HEK293 (cell line): ENCODE data around the gene MAP3K9.

Experiments
- CTCF ChIA-PET: fragments of 350-600 bp; formaldehyde crosslinking; extraction: SDS; loops from one replicate; lab custom pipeline; 2021; ENCODE audit warnings: antibody characterized with exemption; lab: Yijun Ruan, JAX
- POLR2A ChIA-PET: fragments of 300-600 bp; formaldehyde crosslinking; extraction: SDS; loops from one replicate; lab custom pipeline; 2020; ENCODE audit warnings: antibody characterized with exemption, inconsistent platforms; lab: Yijun Ruan, JAX
- H3K27ac ChIP-seq: fragments of 200-500 bp; sonication (Bioruptor generic); 2 replicates; pipeline ENCODE4 v1.5.1; 2014; ENCODE audit warnings: low read depth, low read length, control low read depth, inconsistent platforms; ENCODE audit errors: extremely low read depth
- H3K36me3 ChIP-seq, 2 experiments: fragments of 200-500 bp in 1 of 2; sonication (Bioruptor generic) in 1 of 2; 1 replicate in 1 of 2; 2 replicates in 1 of 2; pipeline ENCODE4 v1.5.1; 2014 to 2017; ENCODE audit warnings: inconsistent platforms in 2 of 2, low read length in 2 of 2; ENCODE audit not compliant: control insufficient read depth in 2 of 2, insufficient read depth in 1 of 2
- H3K4me1 ChIP-seq: fragments of 200-500 bp; sonication (Bioruptor generic); 2 replicates; pipeline ENCODE4 v1.5.1; 2014; ENCODE audit warnings: mild to moderate bottlenecking, low read length, inconsistent platforms; ENCODE audit not compliant: control insufficient read depth, insufficient read depth
- H3K4me3 ChIP-seq: 2 replicates; pipeline ENCODE4 v1.5.1; 2011; ENCODE audit warnings: low read depth, mild to moderate bottlenecking, control low read depth, low read length, moderate library complexity
- H3K9me3 ChIP-seq: fragments of 200-500 bp; sonication (Bioruptor generic); 2 replicates; pipeline ENCODE4 v1.5.1; 2014; ENCODE audit warnings: low read depth, low read length, inconsistent platforms; ENCODE audit not compliant: control insufficient read depth, insufficient read depth
- HOXA7 ChIP-seq: sonication (generic); formaldehyde crosslinking; IDR thresholded peaks from 2 replicates; pipeline ENCODE4 v1.8.1; 2022; ENCODE audit warnings: missing genetic modification reagents, borderline replicate concordance
- INSM2 ChIP-seq: fragments of 450-650 bp; formaldehyde crosslinking; IDR thresholded peaks from 2 replicates; pipeline ENCODE4 v1.5.1; 2016; ENCODE audit warnings: missing biosample characterization, missing genetic modification characterization
- ZBTB17 ChIP-seq: fragments of 450-650 bp; formaldehyde crosslinking; IDR thresholded peaks from 2 replicates; pipeline ENCODE4 v1.5.1; 2016; ENCODE audit warnings: missing biosample characterization, missing genetic modification characterization
- ZNF169 ChIP-seq: fragments of 450-650 bp; formaldehyde crosslinking; IDR thresholded peaks from 2 replicates; pipeline ENCODE4 v1.5.1; 2016; ENCODE audit warnings: missing biosample characterization, missing genetic modification characterization
- ZNF184 ChIP-seq: fragments of 450-650 bp; IDR thresholded peaks from 2 replicates; pipeline ENCODE4 v1.5.1; 2018; ENCODE audit warnings: missing biosample characterization, mild to moderate bottlenecking, missing genetic modification characterization
- ZNF19 ChIP-seq: fragments of 450-650 bp; formaldehyde crosslinking; IDR thresholded peaks from 2 replicates; pipeline ENCODE4; 2016; ENCODE audit warnings: missing biosample characterization, missing genetic modification characterization, low read depth
- ZNF24 ChIP-seq: fragments of 450-650 bp; formaldehyde crosslinking; IDR thresholded peaks from 2 replicates; pipeline ENCODE4 v1.5.1; 2016; ENCODE audit warnings: missing biosample characterization, missing genetic modification characterization
- ZNF341 ChIP-seq: fragments of 450-650 bp; formaldehyde crosslinking; IDR thresholded peaks from 2 replicates; pipeline ENCODE4; 2016; ENCODE audit warnings: low read depth, missing biosample characterization, missing genetic modification characterization
- ZNF350 ChIP-seq: fragments of 450-650 bp; formaldehyde crosslinking; IDR thresholded peaks from 2 replicates; pipeline ENCODE4 v1.5.0; 2017; ENCODE audit warnings: missing biosample characterization, mild to moderate bottlenecking, missing genetic modification characterization
- ZNF416 ChIP-seq: fragments of 450-650 bp; formaldehyde crosslinking; IDR thresholded peaks from 2 replicates; pipeline ENCODE4 v1.5.1; 2016; ENCODE audit warnings: missing biosample characterization, missing genetic modification characterization
- ZNF423 ChIP-seq: fragments of 450-650 bp; formaldehyde crosslinking; IDR thresholded peaks from 2 replicates; pipeline ENCODE4 v1.5.1; 2016; ENCODE audit warnings: missing biosample characterization, missing genetic modification characterization
- ZNF513 ChIP-seq: fragments of 450-650 bp; IDR thresholded peaks from 2 replicates; pipeline ENCODE4 v1.5.1; 2018; ENCODE audit warnings: missing biosample characterization, missing genetic modification characterization
- ZNF660 ChIP-seq: fragments of 450-650 bp; IDR thresholded peaks from 2 replicates; pipeline ENCODE4 v1.5.1; 2018; ENCODE audit warnings: missing biosample characterization, mild to moderate bottlenecking, missing genetic modification characterization
- ZNF677 ChIP-seq: fragments of 450-650 bp; IDR thresholded peaks from 2 replicates; pipeline ENCODE4 v1.5.0; 2018; ENCODE audit warnings: missing biosample characterization, mild to moderate bottlenecking, missing genetic modification characterization, moderate library complexity
- ZNF701 ChIP-seq: fragments of 450-650 bp; formaldehyde crosslinking; IDR thresholded peaks from 2 replicates; pipeline ENCODE4 v1.5.1; 2016; ENCODE audit warnings: missing biosample characterization, missing genetic modification characterization
- ZNF776 ChIP-seq: fragments of 450-650 bp; formaldehyde crosslinking; IDR thresholded peaks from 2 replicates; pipeline ENCODE4 v1.5.0; 2017; ENCODE audit warnings: missing biosample characterization, missing genetic modification characterization, borderline replicate concordance
- ZNF830 ChIP-seq: fragments of 450-650 bp; IDR thresholded peaks from 2 replicates; pipeline ENCODE4 v1.5.0; 2018; ENCODE audit warnings: missing biosample characterization, missing genetic modification characterization, low read depth, mild to moderate bottlenecking, moderate library complexity
- TF ChIP-seq, protein P1 (sequence below): fragments of 450-650 bp; formaldehyde crosslinking; IDR thresholded peaks from 2 replicates; pipeline ENCODE4 v1.5.1; 2016; ENCODE audit warnings: missing biosample characterization, missing genetic modification characterization
- TF ChIP-seq, protein P2 (sequence below): fragments of 450-650 bp; formaldehyde crosslinking; IDR thresholded peaks from 2 replicates; pipeline ENCODE4 v1.5.1; 2017; ENCODE audit warnings: missing biosample characterization, missing genetic modification characterization
- TF ChIP-seq, protein P3 (sequence below): fragments of 450-650 bp; formaldehyde crosslinking; conservative IDR thresholded peaks from 2 replicates; pipeline ENCODE4 v1.5.1; 2016; ENCODE audit warnings: low read depth, missing biosample characterization, missing genetic modification characterization
- TF ChIP-seq, protein P4 (sequence below): fragments of 450-650 bp; formaldehyde crosslinking; IDR thresholded peaks from 2 replicates; pipeline ENCODE4 v1.5.1; 2017; ENCODE audit warnings: missing biosample characterization, missing genetic modification characterization

The MAP3K9 gene

GRCh38 chr14:70713511-70713916, 95.8 kb downstream of the MAP3K9 start (continued):
- TF ChIP-seq ZNF24 (no peak), ZNF341 (no peak), ZNF776 (tag by site-specific recombination) (no peak), ZNF19 (no peak), ZNF416 (no peak), ZNF350 (tag by site-specific recombination) (no peak), ZNF513 (tag by site-specific recombination) (no peak)
- TF ChIP-seq, protein P1, sequence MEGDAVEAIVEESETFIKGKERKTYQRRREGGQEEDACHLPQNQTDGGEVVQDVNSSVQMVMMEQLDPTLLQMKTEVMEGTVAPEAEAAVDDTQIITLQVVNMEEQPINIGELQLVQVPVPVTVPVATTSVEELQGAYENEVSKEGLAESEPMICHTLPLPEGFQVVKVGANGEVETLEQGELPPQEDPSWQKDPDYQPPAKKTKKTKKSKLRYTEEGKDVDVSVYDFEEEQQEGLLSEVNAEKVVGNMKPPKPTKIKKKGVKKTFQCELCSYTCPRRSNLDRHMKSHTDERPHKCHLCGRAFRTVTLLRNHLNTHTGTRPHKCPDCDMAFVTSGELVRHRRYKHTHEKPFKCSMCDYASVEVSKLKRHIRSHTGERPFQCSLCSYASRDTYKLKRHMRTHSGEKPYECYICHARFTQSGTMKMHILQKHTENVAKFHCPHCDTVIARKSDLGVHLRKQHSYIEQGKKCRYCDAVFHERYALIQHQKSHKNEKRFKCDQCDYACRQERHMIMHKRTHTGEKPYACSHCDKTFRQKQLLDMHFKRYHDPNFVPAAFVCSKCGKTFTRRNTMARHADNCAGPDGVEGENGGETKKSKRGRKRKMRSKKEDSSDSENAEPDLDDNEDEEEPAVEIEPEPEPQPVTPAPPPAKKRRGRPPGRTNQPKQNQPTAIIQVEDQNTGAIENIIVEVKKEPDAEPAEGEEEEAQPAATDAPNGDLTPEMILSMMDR (tag by site-specific recombination) = no peak
- TF ChIP-seq, all 188 proteins: peak for 0

DNA sequence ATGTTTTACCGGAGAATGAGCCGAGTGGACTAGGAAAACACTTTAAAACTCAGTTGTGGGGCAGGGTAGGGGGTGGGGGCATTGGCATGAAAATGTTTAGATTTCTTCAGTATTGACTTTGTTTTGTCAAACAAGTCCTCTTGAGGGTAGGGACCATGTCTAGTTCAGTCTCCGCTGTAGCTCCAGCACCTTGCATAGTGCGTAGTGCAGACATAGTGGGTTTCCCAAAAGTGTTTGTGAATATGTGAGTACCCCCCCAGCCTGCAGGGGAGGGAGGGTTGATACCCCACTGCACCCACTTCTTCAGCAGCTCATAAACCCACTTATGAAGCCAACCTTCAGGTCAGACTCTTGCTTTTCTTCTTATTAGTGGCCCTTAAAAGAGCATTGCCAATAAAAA, 96.2 kb downstream of the MAP3K9 start:
- H3K9me3 ChIP-seq = no peaks in the 10 kb centered on the region
- ChIA-PET CTCF (interaction anchor here (0.5 to 3.2 kb wide), 16 partner anchors 10 to 534 kb away, joined by 3 to 29 read pairs (median 4); no protein-coding TSS in a partner anchor), POLR2A (no interaction called here)
- 0 out of 2 replicates have a peak, but pooled peaks cover 2% of the 10 kb centered on the region for H3K4me1 ChIP-seq
- H3K27ac ChIP-seq = no peak overlapping the region
- TF ChIP-seq ZNF830 (no peak), INSM2 (tag by site-specific recombination) (no peak), HOXA7 (CRISPR knock-in tag) (no peak), ZBTB17 (no peak), ZNF184 (no peak), ZNF701 (tag by site-specific recombination) (no peak)
- no peaks in the 10 kb centered on the region for H3K36me3 ChIP-seq
- H3K4me3 ChIP-seq = no peak overlapping the region

- no peaks in the 10 kb centered on the region for H3K9me3 ChIP-seq
- no peak overlapping the region for H3K27ac ChIP-seq
- no peak overlapping the region for H3K4me3 ChIP-seq
- no peaks in the 10 kb centered on the region for H3K36me3 ChIP-seq
- no peaks in the 10 kb centered on the region for H3K4me1 ChIP-seq
- CTCF ChIA-PET = interaction anchor here (1.3 kb wide), 1 partner anchor 89 kb away, joined by 4 read pairs; no protein-coding TSS in a partner anchor
- POLR2A ChIA-PET = no interaction called here
- TF ChIP-seq ZNF423 (tag by site-specific recombination) = no peak
- TF ChIP-seq, protein P2, sequence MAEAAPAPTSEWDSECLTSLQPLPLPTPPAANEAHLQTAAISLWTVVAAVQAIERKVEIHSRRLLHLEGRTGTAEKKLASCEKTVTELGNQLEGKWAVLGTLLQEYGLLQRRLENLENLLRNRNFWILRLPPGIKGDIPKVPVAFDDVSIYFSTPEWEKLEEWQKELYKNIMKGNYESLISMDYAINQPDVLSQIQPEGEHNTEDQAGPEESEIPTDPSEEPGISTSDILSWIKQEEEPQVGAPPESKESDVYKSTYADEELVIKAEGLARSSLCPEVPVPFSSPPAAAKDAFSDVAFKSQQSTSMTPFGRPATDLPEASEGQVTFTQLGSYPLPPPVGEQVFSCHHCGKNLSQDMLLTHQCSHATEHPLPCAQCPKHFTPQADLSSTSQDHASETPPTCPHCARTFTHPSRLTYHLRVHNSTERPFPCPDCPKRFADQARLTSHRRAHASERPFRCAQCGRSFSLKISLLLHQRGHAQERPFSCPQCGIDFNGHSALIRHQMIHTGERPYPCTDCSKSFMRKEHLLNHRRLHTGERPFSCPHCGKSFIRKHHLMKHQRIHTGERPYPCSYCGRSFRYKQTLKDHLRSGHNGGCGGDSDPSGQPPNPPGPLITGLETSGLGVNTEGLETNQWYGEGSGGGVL (tag by site-specific recombination) = no peak
- no peak for TF ChIP-seq ZNF660 (tag by site-specific recombination)
- TF ChIP-seq, protein P3, sequence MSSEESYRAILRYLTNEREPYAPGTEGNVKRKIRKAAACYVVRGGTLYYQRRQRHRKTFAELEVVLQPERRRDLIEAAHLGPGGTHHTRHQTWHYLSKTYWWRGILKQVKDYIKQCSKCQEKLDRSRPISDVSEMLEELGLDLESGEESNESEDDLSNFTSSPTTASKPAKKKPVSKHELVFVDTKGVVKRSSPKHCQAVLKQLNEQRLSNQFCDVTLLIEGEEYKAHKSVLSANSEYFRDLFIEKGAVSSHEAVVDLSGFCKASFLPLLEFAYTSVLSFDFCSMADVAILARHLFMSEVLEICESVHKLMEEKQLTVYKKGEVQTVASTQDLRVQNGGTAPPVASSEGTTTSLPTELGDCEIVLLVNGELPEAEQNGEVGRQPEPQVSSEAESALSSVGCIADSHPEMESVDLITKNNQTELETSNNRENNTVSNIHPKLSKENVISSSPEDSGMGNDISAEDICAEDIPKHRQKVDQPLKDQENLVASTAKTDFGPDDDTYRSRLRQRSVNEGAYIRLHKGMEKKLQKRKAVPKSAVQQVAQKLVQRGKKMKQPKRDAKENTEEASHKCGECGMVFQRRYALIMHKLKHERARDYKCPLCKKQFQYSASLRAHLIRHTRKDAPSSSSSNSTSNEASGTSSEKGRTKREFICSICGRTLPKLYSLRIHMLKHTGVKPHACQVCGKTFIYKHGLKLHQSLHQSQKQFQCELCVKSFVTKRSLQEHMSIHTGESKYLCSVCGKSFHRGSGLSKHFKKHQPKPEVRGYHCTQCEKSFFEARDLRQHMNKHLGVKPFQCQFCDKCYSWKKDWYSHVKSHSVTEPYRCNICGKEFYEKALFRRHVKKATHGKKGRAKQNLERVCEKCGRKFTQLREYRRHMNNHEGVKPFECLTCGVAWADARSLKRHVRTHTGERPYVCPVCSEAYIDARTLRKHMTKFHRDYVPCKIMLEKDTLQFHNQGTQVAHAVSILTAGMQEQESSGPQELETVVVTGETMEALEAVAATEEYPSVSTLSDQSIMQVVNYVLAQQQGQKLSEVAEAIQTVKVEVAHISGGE (tag by site-specific recombination) = no peak
- TF ChIP-seq ZNF169 (tag by site-specific recombination) = no peak
- TF ChIP-seq ZNF677 = no peak
- TF ChIP-seq, protein P4, sequence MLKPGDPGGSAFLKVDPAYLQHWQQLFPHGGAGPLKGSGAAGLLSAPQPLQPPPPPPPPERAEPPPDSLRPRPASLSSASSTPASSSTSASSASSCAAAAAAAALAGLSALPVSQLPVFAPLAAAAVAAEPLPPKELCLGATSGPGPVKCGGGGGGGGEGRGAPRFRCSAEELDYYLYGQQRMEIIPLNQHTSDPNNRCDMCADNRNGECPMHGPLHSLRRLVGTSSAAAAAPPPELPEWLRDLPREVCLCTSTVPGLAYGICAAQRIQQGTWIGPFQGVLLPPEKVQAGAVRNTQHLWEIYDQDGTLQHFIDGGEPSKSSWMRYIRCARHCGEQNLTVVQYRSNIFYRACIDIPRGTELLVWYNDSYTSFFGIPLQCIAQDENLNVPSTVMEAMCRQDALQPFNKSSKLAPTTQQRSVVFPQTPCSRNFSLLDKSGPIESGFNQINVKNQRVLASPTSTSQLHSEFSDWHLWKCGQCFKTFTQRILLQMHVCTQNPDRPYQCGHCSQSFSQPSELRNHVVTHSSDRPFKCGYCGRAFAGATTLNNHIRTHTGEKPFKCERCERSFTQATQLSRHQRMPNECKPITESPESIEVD (tag by site-specific recombination) = no peak
These were observed 97.9 kb downstream of the MAP3K9 start for GRCh38 chr14:70711451-70711850.
